Measurements from ENCODE around the gene DNAI7.

Gene DNAI7

GRCh38 chr12:25195056-25195971 is at the start of gene DNAI7, which contains the start of gene ETFRF1:
TSS of gene DNAI7 (minus strand) at chr12:25195160. CDS start at chr12:25195078, 82 bp downstream.
TSS of gene ETFRF1 (plus strand) at chr12:25195237. CDS start at chr12:25203957, 8,720 bp downstream.
- DNase-seq, result peak; percentile 91

GRCh38 chr12:25243680-25243990 is 48.7 kb upstream of the DNAI7 start:
- DNase-seq, result no peak

GRCh38 chr12:25242981-25243679 is 48.2 kb upstream of the DNAI7 start:
- no peak for DNase-seq

GRCh38 chr12:25241167-25242020 is 46.4 kb upstream of the DNAI7 start:
- DNase-seq, result peak; percentile 51

- DNase-seq, result no peak
These were observed 41.7 kb upstream of the DNAI7 start for GRCh38 chr12:25236626-25237025.

- DNase-seq, result no peak
These were observed 41.2 kb upstream of the DNAI7 start for GRCh38 chr12:25236190-25236589.

- no peak for DNase-seq
These were observed 18.4 kb upstream of the DNAI7 start for GRCh38 chr12:25213338-25213737.

- no peak for DNase-seq
These were observed 13.6 kb upstream of the DNAI7 start for GRCh38 chr12:25208554-25208953.

GRCh38 chr12:25207846-25208245 is 12.9 kb upstream of the DNAI7 start:
- DNase-seq, result no peak

- DNase-seq, result no peak
These were observed 12.5 kb upstream of the DNAI7 start for GRCh38 chr12:25207411-25207810.

GRCh38 chr12:25202137-25202536 is 7.2 kb upstream of the DNAI7 start:
- DNase-seq, result no peak

GRCh38 chr12:25200703-25201102 is 5.7 kb upstream of the DNAI7 start:
- no peak for DNase-seq

GRCh38 chr12:25197608-25198007 is 2.6 kb upstream of the DNAI7 start:
- DNase-seq, result peak; percentile 26

GRCh38 chr12:25194722-25195055 is 271 bp downstream of the DNAI7 start:
- DNase-seq, result no peak

- DNase-seq, result no peak
These were observed 746 bp downstream of the DNAI7 start for GRCh38 chr12:25194214-25194613.

- DNase-seq, result no peak
These were observed 4.2 kb downstream of the DNAI7 start for GRCh38 chr12:25190793-25191192.

- no peak for DNase-seq
These were observed 5.3 kb downstream of the DNAI7 start for GRCh38 chr12:25189656-25190055.

GRCh38 chr12:25187781-25188180 is 7.2 kb downstream of the DNAI7 start:
- peak; percentile 18 for DNase-seq

GRCh38 chr12:25186788-25187402 is 8.1 kb downstream of the DNAI7 start:
- DNase-seq, result no peak

GRCh38 chr12:25186038-25186787 is 8.7 kb downstream of the DNAI7 start:
- DNase-seq, result peak; percentile 4

- DNase-seq, result no peak
These were observed 10.8 kb downstream of the DNAI7 start for GRCh38 chr12:25184132-25184531.

GRCh38 chr12:25182765-25183164 is 12.2 kb downstream of the DNAI7 start:
- no peak for DNase-seq
